GM10266 (cell line): Measurements from ENCODE around the gene ALAS1.

Experiments used
- DNase-seq: peaks from one replicate; pipeline ENCODE4 v3.0.0; 2012; ENCODE audit errors: extremely low spot score
- TF ChIP-seq, protein P1 (sequence below): IDR thresholded peaks from 2 replicates; pipeline ENCODE4 v1.5.1; 2012; ENCODE audit warnings: mild to moderate bottlenecking, low read depth; ENCODE audit not compliant: control insufficient read depth, insufficient read depth; ENCODE audit errors: missing control alignments

The ALAS1 gene

DNA sequence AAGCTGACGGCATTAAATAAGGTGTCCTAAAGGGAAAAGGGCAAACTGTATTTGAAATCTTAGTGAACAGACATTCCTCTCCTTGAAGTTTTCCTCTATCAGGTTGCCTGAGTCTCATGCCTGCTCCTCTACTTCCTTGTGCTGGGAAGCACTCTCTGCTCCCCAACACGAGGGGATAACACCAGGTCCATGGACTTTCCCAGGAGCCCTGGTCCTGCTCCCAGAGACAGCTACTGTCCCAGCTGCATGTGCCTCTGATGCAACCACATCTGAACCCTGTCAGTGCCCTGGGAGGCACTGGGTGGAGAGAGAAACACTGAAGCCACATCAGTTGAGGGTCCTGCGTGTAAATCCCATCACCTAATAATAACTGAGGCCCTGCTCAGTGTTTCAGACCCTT is 20.1 kb downstream of the ALAS1 start:
- TF ChIP-seq, protein P1, sequence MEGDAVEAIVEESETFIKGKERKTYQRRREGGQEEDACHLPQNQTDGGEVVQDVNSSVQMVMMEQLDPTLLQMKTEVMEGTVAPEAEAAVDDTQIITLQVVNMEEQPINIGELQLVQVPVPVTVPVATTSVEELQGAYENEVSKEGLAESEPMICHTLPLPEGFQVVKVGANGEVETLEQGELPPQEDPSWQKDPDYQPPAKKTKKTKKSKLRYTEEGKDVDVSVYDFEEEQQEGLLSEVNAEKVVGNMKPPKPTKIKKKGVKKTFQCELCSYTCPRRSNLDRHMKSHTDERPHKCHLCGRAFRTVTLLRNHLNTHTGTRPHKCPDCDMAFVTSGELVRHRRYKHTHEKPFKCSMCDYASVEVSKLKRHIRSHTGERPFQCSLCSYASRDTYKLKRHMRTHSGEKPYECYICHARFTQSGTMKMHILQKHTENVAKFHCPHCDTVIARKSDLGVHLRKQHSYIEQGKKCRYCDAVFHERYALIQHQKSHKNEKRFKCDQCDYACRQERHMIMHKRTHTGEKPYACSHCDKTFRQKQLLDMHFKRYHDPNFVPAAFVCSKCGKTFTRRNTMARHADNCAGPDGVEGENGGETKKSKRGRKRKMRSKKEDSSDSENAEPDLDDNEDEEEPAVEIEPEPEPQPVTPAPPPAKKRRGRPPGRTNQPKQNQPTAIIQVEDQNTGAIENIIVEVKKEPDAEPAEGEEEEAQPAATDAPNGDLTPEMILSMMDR = no peak
- DNase-seq = no peak

GRCh38 chr3:52218454-52218853 is 20.5 kb downstream of the ALAS1 start:
- DNase-seq = no peak

DNA sequence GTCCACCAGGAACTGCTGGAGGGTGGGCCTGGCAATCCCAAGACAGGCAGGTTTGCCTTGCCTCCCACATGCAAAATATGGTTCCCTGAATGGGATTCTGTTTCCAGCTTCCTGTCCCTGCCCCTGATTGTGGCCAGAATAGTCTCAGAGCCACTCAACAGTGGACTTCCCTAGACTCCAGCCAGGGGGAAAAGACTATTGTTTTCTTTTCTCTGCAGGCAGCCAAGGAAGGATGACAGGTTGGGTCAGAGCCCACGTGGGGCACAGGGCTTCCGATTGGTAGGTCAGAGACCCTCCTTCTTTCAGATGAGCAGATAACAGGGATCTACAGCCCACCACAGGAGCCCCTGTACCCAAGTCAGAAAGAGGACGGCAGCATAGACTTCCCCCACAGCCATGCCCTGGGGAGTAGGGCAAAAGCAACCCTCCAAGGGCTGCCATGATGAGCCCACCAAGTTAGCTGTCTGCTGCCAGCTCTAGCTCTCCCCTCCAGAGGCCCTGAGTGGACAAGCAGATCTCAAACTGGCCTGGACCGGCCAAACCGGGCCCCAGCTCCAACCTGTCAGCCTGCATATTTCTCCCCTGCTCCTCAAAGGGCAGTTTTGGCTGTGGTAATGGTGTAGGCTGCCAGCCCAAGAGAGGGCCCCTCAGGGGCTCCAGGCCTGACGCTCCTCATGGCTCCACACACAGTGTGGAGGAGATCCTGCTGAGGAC is 21.1 kb downstream of the ALAS1 start:
- TF ChIP-seq, protein P1 = no peak
- no peak for DNase-seq

More at GRCh38 chr3:52218454-52218853, 20.5 kb downstream of the ALAS1 start:
- TF ChIP-seq, protein P1 = no peak

DNA sequence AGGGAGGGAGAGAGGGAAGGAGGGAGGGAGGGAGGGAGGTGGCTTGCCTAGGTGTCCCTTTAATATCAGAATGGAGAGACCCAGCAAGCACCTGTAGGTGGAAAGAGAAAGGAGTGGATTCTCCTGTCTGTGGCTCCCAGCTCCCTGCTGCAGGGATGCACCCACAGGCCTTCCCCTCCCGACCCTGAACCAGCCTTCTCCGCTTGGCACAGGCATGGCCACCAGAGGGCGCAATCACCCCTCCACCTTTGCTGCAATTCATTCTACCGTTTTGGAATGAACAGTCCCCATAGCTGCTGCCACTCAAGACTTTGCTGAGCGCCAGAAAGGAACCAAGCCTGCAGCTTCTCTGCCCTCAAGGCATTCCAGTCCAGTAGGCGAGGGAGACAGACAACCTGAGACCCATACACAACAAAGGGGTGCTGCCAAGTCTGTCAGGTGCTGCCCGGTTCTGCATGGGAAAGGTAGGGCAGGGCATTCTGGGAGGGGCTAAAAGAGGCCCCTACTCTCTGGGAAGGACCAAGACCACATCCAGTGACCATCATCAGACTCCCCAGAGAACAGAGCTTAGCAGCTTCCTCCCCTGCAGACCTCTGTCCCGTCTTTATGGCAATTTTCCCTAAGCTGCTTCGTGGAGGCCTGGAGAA is 22.5 kb downstream of the ALAS1 start:
- DNase-seq = peak; percentile 87
- TF ChIP-seq, protein P1 = peak; percentile 94

DNA sequence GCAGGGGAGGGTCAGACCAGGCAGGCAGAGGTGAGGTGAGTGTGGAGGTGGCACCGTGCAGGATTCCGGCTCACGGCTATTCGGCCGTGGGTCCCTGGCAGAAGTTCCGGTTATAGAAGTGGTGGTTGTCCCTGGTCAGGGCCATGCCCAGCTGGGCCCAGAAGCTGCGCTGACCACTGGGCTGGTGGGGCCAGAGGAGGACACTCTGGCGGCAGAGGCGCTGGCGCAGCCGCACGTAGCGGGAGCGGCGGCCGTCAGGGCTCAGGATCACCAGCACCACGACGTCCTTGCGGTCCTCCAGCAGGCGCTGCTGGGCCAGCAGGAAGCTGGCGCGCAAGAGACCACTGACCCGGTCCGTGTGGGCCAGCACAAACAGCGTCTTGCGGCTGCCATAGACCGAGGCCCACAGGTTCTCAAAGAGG is 23.2 kb downstream of the ALAS1 start:
- TF ChIP-seq, protein P1 = no peak
- no peak for DNase-seq

DNA sequence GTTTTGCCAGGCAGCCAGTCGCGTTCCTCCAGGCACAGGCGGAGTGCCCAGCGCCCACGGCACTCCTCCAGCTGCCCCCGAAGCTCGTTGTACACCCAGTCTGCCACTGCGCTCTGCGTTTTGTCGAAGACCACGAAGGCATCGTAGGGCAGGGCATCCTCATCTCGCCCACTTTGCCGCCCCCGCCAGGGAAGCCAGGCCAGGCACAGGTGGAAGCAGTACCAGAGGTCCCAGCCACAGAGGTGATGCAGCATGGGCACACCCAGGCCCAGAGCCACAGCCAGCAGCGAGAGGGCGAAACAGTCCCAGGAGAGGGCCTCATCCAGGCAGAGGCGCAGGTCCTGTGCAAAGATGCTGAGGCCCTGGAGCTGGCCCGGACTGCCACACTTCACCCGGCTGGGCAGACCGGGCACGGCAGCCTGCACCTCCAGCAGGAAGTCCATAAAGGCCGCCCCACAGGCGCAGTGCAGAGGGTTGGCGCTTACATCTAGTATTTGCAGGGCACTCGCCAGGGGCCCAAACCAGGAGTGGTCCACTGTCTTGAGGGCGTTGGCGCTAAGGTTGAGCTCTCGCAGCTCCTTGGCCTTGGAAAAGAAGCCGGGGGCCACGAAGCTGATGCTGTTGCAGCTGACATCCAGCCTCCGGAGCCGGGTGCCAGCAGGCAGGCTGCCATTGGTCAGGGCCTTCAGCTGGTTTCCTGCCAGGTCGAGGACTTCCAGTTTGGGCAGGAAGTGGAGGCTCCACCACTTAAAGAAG is 23.8 kb downstream of the ALAS1 start:
- no peak for DNase-seq
- TF ChIP-seq, protein P1 = no peak
